Activated naive CD4-positive, alpha-beta T cell (primary cell): Measurements from ENCODE around the gene GAS6.

Experiments used
- DNase-seq, 4 experiments: peaks; one replicate each; lab custom pipeline; 2025; lab: John Stamatoyannopoulos, UW

Gene GAS6

DNA sequence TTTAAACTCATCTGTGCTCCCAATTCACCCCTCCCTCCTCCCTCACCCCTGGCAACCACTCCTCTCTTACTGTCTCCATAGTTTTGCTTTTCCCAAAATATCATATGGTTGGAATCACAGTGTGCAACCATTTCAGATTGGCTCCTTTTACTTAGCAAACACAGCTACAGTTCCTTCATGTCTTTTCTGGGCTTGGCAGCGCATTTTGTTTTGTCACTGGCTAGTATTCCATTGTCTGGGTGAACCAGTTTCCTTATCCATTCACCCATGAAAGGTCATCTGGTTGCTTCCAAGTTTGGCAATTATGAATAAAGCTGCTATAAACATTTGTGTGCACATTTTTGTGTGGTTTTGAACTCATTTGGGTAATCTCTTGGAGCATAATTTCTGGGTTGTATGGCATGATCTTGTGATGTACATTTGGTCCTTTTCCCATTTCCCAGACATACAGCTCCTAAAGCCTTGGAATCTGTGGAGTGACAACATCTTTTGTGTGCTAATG is 23.9 kb upstream of the GAS6 start:
- DNase-seq = no peak

DNA sequence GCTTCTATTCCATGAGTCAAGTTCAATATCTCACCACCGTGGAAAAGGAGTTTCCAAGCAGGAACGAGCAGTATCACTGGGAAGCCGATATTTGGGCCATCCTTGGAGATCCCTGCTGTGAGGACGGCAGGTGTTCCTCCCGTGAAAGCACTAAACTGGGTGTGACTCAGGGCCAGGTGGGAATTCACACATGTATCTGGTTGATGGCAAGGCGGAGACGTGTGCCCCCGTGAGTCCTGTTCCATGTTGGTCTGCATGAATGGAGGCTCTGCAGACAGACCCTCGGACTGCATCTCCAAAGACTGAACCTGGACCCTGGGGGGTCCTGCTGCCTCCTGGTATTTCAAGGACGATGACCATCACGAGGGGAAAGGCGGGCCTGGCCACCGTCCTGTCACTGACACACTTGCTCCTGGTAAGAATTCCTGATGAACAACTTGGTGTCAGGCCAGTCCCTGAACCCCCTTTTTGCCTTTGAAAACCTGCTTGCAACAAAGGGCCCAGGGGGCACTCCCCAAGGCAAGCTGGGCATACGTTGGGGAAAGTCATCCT is 22.8 kb upstream of the GAS6 start:
- no peak for DNase-seq

DNA sequence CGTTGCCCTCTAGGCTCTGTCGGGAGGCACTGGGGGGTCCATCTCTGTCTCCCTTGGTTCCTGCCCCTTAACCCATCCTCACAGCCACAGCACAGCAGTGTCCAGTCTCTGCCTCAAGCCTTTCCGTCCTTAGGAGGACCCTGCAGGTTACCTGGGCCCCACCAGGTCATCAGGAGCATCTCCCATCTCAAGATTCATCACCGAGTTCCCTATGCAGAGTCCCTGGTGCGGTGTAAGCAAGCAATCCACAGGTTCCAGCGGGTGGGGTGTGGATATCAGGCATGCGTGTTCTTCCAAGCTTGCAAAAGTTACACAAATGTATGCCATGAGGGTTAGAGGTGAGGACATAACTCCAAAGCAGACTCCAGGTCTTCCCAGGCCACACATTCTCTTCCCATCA is 20.9 kb upstream of the GAS6 start:
- DNase-seq = no peak

DNA sequence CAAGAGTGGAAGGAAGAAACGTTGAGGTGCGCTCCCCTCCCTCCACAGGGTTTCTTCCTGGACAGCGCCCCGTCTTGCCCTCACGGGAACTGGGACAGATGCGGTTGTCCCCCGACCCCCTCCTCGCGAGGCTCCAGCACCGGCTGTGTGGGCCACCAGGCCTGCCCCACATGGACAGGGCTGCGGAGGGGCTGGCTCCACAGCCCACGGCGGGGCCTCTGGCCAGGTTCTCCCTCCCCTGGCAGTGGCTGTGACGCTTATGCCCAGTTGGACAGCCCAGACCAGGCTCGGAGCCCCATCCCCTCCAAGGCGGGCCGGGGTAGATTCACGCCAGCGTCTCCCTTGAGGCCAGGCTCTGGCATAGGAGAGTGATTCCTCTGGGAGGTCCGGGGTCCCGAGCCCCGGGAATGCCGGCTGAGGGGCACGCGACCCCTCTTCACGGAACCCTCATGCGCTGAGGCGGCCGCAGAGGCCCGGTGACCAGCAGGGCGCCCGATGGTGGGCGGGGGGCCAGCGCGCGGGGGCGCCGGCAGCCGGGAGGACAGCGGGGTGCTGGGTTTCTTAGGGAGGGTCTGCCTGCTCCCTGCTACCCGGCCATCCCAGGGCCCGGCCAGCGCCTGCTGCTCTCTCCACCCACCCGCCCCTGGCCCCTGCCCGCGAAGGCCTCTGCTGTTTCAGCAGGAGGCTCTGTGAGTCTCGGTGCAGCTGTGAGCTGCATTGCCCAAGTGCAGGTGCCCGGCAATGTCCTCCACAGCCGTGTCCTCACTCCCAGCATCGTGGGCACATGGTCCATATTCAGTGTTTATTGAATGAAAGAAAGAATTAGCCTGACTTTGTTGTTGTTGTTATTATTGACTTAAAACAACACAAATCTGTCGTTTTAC is 20.3 kb upstream of the GAS6 start:
- DNase-seq = no peak

DNA sequence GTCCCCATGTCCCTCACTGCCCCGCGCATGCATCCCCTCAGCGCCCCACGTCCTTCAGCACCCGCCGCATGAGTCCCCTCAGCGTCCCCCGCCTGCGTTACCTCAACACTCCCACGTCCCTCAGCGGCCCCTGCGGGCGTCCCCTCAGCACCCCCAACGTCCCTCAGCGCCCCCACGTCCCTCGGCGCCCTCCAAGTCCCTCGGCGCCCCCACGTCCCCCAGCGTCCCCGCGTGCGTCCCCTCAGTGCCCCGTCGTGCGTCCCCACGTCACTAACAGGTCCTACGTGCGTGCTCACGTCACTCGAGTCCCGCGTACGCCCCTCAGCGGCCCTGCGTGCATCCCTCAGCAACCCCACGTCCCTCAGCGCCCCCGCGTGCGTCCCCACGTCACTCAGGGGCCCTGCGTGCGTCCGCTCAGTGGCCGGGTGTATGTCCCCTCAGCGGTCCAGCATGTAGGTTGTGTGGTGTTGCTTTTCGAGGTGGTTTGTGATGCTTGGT is 19.5 kb upstream of the GAS6 start:
- DNase-seq = no peak

DNA sequence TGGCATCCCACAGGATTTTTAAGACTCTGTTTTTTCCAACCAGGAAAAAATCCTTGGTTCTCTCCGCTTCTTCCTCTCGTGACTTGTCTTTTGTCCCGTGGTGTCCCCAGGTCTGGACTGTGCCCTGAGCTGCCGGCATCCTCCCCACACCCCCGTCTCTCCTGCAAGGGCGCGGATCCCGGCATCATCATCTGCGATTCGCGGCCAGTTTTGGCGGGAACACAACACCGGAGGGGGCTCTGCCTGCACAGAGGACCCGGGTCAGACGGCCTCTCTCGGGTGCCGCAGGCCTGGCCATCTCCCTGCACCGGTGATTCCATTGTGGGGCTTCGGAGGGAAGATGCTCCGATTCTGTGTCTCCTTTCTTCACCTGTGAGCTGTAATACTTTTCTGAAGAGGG is 18.8 kb upstream of the GAS6 start:
- no peak for DNase-seq

DNA sequence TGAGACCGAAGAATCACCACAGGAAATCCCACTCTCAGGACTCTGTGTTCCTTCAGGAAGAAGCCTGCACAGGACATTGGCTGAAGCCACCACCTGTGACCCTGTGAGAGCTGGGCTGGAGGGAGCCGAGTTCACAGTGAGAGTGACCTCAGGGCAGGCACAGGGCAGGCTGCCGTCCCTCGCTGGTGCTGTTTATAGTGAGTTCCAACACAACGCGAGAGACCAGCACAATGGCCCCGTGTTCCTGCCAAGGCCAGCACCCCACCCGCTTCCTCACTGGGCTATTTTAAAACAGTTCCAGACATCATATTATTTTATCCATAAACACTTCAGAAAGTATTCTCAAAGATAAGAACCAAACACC is 18.4 kb upstream of the GAS6 start:
- DNase-seq = no peak

DNA sequence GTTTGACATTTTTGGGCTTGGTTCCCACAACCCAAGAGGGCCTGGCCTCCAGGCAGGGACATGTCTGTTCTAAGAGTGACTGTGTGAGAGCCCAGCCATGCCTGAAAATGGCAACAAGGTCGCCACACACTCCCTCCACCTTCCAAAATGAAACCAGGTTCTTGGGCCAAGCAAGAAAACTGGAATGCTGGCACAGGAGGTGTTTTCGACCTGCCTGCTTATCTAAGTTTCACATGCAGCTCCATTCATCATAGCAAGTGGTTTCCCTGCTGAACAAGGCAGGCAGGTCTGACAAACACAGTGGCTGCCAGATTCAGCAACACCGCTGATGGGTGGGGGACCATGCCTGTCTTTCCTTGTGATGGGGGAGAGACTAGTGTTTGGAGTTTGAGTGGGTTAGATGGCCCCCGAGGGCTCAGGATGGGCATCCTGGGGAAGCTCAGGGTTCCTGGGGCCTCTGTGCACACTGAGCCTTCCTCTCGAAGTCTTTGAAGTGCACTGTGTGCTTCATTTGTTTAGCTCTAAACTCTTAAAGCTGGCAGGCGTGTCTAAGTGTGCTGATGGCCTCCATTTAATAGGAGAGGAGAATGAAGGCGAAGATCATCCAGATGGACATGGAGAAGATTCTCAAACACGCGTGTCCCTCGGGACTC is 17.9 kb upstream of the GAS6 start:
- no peak for DNase-seq

DNA sequence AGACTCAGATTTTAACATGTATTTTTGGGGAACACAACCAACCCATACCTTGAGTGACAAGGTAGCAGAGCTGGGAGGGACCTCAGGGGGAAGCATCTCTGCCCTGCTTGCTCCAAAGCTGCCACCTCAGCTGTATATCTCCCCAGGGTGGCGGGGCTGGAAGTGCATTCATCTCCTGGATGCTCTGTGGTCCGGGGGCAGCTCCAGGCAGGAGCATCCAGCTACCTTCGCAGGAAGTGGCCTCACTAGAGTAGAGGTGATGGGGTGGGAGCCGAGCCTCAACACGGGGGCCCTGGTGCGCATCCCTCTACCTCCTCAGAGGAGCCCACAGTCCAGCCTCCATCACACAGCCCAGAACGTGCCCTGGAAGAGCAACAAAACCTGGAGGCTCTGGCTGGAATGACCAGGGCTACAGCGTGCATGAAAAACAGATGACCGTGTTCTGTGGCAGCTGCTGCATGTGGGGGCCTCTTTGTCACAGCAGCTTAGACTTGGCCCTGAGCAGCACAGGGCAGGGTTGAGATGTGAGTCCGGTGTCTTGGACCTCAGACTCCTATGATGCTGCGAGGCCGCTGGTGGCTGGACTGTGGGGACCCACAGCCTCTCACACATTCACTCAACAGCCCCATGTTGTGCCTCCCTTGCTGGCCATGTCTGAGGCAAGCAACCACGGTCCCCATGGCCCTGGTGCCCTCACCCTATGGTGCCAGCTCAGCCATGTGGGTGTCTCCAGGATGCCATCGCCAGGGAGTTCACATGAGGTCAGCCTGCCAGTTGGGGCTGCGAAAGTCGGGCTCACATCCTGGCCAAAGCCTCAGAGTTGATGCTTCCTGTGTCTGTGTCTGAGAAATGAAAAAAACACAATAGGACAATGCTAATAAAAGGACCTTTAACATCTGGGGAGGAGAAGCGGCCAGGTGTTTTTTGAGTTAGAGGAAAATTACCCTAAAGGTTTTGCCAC is 17.1 kb upstream of the GAS6 start:
- DNase-seq = no peak

DNA sequence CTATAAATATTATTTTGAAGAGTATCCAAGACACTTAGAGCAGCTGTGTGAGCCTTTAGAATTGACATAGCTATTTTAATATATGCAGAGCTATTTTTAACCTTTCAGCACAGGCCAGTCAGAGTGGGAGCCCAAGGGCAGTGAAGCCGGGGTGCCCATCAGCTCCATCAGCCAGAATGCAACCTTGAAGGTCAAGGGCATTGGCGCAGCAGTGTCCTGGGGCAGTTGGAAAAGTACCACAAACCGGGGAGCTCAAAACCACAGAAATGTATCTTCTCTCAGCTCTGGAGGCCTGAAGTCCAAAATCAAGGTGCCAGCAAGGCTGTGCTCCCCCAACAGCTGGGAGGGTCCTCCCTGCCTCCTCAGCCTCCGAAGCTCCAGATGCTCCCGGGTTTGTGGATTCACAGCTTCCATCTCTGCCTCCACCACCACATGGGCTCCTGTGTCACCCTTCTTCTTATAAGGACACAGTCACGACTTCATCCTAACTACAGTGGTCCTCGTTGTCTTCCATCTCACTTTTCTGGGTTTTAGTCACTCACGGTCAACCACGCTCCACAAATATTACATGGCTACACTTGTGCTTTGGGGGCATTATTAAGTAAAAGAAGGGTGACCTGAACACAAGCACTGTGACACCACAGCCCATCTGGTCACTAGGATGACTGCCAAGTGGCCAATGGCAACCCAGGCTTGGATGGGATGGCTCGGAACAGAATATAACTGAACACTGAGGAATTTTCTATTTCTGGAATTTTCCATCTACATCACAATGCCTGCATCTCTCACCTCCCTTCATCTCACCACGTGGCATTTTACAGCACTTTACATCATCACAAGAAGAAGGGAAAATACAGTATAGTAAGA is 15.9 kb upstream of the GAS6 start:
- DNase-seq = no peak

DNA sequence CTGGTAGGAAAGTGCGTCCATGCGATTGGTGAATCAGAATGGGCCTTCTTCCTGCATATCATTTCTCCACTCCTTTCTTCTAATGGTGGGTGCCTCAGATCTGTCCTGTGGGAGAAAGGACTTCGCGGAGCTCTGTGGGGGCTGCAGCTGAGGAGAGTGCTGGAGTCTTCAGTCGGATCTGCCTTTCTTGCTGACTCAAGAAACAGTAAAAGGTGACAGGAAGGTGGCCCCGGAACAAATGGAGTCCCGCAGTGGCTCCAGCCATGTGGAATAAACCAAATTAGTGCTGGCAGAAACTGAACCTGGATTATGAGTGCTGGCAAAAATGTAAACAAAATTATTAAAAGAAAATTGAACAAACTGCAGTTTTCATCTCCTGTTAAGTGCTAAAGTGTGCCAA is 15.1 kb upstream of the GAS6 start:
- DNase-seq = no peak

DNA sequence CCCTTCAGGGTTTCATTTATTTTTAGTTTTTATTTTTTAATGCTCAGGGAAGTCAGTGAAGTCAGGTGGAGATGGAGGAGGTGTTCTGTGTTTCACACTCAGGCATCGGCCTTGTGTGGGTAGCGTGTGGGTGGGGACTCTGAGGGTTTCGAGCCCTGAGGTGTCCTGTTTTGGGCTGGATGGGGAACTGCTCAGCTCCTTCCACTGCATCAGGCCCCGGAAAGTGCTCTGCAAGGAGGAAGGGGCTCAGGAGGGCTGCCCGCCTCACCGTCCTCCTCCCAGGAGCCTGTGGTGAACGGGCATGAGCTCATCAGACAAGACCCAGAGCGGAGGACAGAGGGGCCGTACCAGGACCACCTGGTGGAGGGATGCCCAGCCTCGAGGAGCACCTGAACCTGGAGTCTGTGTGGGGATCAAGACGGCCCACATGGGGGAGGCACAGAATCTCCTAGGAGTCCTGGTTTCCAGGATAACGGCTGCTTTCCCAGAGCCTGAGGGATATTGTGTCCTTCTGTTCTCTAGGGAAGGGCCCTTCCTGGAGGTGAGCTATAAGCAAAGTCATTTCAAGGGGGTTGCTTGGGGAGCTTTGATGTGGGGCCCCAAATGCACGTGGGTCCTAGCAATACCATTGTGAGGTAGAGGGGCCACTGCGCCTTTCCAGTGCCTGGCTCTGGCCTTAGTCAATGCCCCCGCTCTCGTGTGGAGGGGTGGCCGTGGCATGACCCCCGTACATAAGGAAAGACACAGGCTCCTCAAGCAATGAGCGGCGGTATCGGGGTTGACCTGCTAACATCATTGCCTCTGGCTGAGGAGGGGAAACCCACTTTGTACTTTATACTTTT is 13.5 kb upstream of the GAS6 start:
- no peak for DNase-seq

DNA sequence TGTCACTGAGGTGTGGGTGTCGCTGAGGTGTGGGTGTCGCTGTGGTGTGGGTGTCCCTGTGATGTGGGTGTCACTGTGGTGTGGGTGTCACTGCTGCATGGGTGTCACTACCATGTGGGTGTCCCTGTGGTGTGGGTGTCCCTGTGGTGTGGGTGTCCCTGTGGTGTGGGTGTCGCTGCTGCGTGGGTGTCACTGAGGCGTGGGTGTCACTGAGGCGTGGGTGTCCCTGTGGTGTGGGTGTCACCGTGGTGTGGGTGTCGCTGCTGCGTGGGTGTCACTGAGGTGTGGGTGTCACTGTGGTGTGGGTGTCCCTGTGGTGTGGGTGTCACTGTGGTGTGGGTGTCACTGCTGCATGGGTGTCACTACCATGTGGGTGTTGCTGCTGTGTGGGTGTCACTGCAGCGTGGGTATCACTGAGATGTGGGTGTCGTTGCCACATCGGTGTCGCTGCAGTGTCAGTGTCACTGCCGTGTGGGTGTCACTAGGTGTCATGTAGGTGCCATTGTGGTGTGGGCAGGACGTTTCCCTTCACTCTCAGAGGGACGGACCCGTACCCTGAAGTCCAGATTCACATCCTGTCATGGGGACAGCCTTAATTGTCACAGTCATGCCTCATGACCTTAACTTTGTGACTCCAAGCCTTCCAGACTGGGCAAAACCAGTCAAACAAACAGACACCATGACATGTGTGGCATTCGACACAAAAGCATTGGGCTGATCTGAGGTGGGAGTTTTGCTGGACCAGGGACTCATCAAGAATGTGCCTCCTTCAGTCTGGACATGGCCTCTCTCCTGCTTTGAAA is 12.7 kb upstream of the GAS6 start:
- DNase-seq = no peak

DNA sequence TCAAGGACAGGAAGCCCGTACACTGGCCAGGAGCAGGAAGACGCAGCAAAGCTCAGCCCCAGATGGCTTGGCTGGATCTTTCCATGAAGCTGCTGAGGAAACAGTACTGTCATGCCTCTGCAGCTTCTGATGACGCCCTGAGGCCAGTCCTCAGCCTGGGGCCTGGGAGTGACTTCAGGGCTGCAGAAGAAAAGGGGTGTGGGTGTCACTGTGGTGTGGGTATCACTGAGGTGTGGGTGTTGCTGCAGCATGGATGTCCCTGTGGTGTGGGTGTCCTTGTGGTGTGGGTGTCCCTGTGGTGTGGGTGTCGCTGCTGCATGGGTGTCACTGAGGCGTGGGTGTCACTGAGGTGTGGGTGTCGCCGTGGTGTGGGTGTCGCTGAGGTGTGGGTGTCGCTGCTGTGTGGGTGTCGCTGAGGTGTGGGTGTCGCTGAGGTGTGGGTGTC is 12.0 kb upstream of the GAS6 start:
- DNase-seq = no peak

DNA sequence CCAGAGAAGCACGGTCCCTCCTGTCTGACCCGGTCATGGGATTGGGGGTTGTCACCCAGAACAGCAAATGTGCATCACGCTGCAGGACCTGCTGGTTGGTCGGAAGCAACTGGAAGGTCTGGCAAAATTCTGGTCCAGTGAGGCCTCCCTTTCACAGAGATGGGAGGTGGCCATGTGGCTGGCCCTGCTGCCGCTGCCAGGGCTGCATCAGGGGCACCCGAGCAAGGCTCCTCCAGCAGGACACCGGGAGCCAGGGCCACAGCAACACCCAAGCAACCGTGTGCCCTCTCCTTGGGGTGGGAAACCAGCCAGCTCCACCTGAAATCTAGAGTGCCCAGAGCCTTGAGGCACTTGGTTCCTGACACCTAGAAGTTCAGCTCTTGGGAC is 11.5 kb upstream of the GAS6 start:
- no peak for DNase-seq

DNA sequence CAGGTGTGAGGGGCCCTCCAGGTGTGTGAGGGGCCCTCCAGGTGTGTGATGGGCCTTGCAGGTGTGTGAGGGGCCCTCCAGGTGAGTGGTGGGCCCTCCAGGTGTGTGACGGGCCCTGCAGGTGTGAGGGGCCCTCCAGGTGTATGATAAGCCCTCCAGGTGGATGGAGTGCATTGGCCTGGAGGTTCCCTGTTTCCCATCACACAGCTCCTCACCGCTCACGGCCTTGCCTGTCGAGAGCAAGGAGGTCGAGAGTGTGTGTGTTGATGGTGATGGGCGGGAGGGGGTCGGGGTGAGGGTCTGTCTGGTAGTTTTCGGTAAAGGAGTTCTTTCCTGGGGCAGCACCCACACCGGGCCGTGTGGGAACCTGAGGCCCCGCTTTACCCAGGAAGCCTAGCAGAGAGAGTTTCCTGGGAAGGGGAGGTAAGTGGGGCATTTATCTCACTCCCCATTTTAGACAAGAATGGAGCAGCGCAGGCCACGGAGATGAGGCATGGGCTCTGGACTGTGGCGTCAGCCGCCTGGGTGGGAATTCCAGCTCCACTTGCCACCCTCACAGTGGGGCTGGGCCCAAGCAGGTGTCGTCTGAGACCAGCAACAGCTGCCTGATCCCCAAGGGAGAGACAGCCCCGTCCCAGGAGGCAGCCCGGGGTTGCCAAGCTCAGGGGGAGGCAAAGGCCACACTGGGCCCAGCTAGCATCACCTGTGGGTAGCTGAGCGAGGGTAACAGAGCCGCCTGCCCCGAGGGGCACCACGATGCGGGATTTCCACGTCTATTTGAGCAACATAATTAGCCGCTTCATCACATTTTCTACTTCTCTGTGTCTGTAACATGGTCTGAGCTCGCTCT is 10.9 kb upstream of the GAS6 start:
- DNase-seq = no peak

DNA sequence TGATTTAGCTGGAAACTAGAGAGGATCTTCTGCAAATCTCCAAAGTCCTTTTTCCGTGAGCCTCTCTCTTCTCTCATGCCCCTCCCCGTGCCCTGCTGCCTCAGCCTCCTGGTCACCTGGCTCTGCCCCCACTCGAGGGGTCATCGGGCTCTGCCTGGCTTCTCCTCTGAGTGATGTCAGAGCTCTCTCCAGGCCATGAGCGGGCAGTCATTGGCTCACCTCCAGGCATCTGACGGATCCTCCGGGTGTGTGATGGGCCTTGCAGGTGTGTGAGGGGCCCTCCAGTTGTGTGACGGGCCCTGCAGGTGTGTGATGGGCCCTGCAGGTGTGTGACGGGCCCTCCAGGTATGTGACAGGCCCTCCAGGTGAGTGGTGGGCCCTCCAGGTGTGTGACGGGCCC is 10.3 kb upstream of the GAS6 start:
- DNase-seq = no peak

DNA sequence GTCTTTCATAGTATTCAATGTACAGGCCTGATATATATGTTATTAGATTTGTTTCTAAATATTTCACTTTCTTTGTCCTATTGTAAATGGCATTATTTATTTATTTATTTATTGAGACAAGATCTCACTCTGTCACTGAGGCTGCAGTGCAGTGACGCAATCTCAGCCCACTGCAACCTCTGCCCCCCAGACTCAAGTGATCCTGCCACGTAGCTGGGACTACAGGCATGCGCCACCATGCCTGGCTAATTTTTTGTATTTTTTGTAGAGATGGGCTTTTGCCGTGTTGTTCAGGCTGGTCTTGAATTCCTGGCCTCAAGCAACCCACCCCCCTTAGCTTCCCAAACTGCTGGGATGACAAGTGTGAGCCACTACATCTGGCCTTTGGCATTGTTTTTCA is 5.4 kb upstream of the GAS6 start:
- DNase-seq = no peak
